ENCODE data around the gene SIGLEC1. TPM values are rescaled to one million over a fixed set of nuclear protein-coding genes. Genes with fewer than 3 reads are reported as not detected.

Gene SIGLEC1
- total and polyA plus RNA-seq, 12 donors: 1.3 to 22.4 (median 2.8) TPM

- H3K4me3 ChIP-seq: no peak overlapping the region
- 95% methylated on average over 1 of the region's 1 CpG for WGBS, 2 donors
- H3K4me1 ChIP-seq: no peaks in the 10 kb centered on the region
- TF ChIP-seq, protein P1, sequence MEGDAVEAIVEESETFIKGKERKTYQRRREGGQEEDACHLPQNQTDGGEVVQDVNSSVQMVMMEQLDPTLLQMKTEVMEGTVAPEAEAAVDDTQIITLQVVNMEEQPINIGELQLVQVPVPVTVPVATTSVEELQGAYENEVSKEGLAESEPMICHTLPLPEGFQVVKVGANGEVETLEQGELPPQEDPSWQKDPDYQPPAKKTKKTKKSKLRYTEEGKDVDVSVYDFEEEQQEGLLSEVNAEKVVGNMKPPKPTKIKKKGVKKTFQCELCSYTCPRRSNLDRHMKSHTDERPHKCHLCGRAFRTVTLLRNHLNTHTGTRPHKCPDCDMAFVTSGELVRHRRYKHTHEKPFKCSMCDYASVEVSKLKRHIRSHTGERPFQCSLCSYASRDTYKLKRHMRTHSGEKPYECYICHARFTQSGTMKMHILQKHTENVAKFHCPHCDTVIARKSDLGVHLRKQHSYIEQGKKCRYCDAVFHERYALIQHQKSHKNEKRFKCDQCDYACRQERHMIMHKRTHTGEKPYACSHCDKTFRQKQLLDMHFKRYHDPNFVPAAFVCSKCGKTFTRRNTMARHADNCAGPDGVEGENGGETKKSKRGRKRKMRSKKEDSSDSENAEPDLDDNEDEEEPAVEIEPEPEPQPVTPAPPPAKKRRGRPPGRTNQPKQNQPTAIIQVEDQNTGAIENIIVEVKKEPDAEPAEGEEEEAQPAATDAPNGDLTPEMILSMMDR (IDR thresholded peaks at IDR 0.05): peak in 4 of 9 donors; percentile 15 to 38 (median 27)
- no peak overlapping the region for H3K27ac ChIP-seq
- H3K9me3 ChIP-seq: peaks cover 0 to 7% (median 0%) of the 10 kb centered on the region in 11 donors
- peaks cover 0 to 40% (median 0%) of the 10 kb centered on the region in 9 donors for H3K36me3 ChIP-seq
- no peak for ATAC-seq
- no peaks in the 10 kb centered on the region for H3K27me3 ChIP-seq
- intact Hi-C loops (cut with DNase I): no loop called here
- DNase-seq: no peak
These were observed 16.2 kb downstream of the SIGLEC1 start for GRCh38 chr20:3696200-3696599.

DNA sequence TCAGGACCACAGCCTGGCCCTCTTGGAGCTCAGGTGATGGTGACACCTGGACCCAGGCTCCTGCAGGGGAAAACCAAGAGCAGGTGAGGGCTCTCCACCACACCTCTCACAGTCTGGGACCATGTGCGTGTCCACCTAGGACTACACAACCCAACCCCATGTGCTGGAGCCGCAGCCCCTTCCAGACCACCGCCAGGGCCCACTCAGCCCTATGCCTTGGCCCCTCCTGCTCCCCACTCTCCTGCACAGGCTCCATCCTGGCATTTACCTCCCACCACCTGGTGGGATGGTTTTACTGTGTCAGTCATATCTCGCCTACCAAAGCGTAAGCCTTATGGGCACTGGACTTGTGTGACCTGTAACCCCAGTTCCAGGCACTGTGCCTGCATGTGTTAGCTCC lies 17.5 kb downstream of the SIGLEC1 start:
- 94 to 98% methylated on average over 5 of the region's 5 CpGs for WGBS, 2 donors
- no peak for ATAC-seq
- H3K4me1 ChIP-seq: no peaks in the 10 kb centered on the region
- no peak overlapping the region for H3K4me3 ChIP-seq
- no peak overlapping the region for H3K27ac ChIP-seq
- no peaks in the 10 kb centered on the region for H3K27me3 ChIP-seq
- peaks cover 0 to 7% (median 0%) of the 10 kb centered on the region in 11 donors for H3K9me3 ChIP-seq
- H3K36me3 ChIP-seq: peaks cover 0 to 48% (median 0%) of the 10 kb centered on the region in 9 donors
- intact Hi-C loops (cut with DNase I): no loop called here
- DNase-seq: no peak
- TF ChIP-seq, protein P1 (IDR thresholded peaks at IDR 0.05): no peak

- Histone ChIP-seq H3K27ac (no peak overlapping the region), H3K27me3 (no peaks in the 10 kb centered on the region), H3K4me1 (no peaks in the 10 kb centered on the region), H3K36me3 (peaks cover 0 to 53% (median 0%) of the 10 kb centered on the region in 9 donors), H3K9me3 (peaks cover 0 to 7% (median 0%) of the 10 kb centered on the region in 11 donors), H3K4me3 (no peak overlapping the region)
- WGBS, 2 donors: 90 to 93% methylated on average over 13 of the region's 13 CpGs
- ATAC-seq (no peak), DNase-seq (no peak)
- TF ChIP-seq, protein P1 (IDR thresholded peaks at IDR 0.05): no peak
- intact Hi-C loops (cut with DNase I): no loop called here
These were observed 19.0 kb downstream of the SIGLEC1 start for GRCh38 chr20:3693376-3693775.

DNA sequence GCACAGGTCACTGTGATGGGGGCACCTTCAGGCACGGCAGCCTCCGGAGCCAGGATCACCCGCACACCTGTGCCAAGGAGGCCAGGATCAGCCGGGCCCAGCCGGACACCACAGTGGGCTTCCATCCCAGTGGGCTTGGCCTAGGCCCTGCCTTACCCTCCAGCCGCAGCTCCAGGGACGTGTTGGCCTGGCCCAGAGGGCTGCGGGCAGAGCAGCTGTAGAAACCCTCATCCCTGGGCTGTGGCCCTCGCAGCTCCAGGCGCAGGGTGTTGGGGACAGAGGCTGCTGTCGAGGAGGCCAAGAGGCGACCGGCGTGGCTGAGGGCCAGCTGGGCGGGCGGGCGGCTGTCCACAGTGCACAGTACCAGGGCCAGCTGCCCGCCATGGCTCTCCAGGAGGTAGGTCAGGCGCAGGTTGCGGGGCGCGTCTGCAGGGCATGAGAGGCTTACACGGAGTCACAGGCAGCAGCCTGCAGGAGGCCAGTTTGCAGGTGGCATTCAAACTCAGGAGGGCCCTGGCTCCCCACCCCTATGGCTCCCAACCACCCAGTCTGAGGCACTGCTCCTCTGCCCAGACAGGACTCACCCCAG lies 19.6 kb downstream of the SIGLEC1 start:
- Histone ChIP-seq H3K4me3 (no peak overlapping the region), H3K36me3 (peaks cover 0 to 50% (median 0%) of the 10 kb centered on the region in 9 donors), H3K27ac (no peak overlapping the region), H3K4me1 (no peaks in the 10 kb centered on the region), H3K27me3 (no peaks in the 10 kb centered on the region), H3K9me3 (peaks cover 0 to 7% (median 0%) of the 10 kb centered on the region in 11 donors)
- intact Hi-C loops (cut with DNase I): no loop called here
- 94 to 95% methylated on average over 23 of the region's 23 CpGs for WGBS, 2 donors
- DNase-seq (no peak), ATAC-seq (no peak)
- TF ChIP-seq, protein P1 (IDR thresholded peaks at IDR 0.05): no peak
